ENCODE data around the gene MYH15.

GRCh38 chr3:108377384-108377783 lies 133.0 kb downstream of the MYH15 start:
- TF ChIP-seq CTCF (IDR thresholded peaks at IDR 0.05) (no peak), POLR2A (IDR thresholded peaks at IDR 0.05) (no peak)

All from Peyer's patch (tissue), 4 donors.